Transverse colon (tissue), 4 donors: Measurements from ENCODE around the gene ANAPC13. TPM values are rescaled to one million over a fixed set of nuclear protein-coding genes. Genes with fewer than 3 reads are reported as not detected.

Experiments
- DNase-seq: peaks from one replicate; pipeline ENCODE4 v3.0.0-alpha.2; 2019
- H3K27ac ChIP-seq, 4 donors: fragments of 200-600 bp; sonication (generic); 2 replicates each; pipeline ENCODE4 v1.5.1; 2016 to 2018; ENCODE audit warnings: inconsistent platforms in 4 of 4
- H3K27me3 ChIP-seq: fragments of 200-600 bp; sonication (generic); 2 replicates; pipeline ENCODE4 v1.5.1; 2017; ENCODE audit warnings: inconsistent platforms
- H3K36me3 ChIP-seq, 4 donors: fragments of 200-600 bp; sonication (generic); 2 replicates each; pipeline ENCODE4 v1.5.1; 2017 to 2019; ENCODE audit warnings: inconsistent platforms in 4 of 4
- H3K4me1 ChIP-seq, 4 donors: fragments of 200-600 bp; sonication (generic); 2 replicates each; pipeline ENCODE4 v1.5.1; 2017 to 2020; ENCODE audit warnings: inconsistent platforms in 4 of 4
- H3K4me3 ChIP-seq, 4 donors: fragments of 200-600 bp; sonication (generic); 1 replicate in 1 of 4; 2 replicates in 3 of 4; pipeline versions ENCODE4 v1.5.1 to v1.6.1; 2017 to 2019; ENCODE audit warnings: inconsistent platforms in 4 of 4
- H3K9me3 ChIP-seq, 2 donors: fragments of 200-600 bp; sonication (generic); 2 replicates each; pipeline ENCODE4 v1.5.1; 2017 to 2019; ENCODE audit warnings: inconsistent platforms in 2 of 2
- CTCF ChIP-seq, 5 experiments: fragments of 200-600 bp in 3 of 5; fragments of 450-650 bp in 2 of 5; sonication (generic) in 3 of 5; IDR thresholded peaks; 1 replicate in 2 of 5; 2 replicates in 3 of 5; pipeline ENCODE4 v1.5.1; 2016 to 2017; ENCODE audit warnings: antibody characterized with exemption in 5 of 5, inconsistent platforms in 3 of 5, mild to moderate bottlenecking in 2 of 5, moderate library complexity in 1 of 5
- EP300 ChIP-seq: sonication (generic); formaldehyde crosslinking; IDR thresholded peaks from one replicate; pipeline ENCODE4 v1.6.1; 2017; ENCODE audit warnings: antibody characterized with exemption, low read depth
- POLR2A ChIP-seq: fragments of 450-650 bp; IDR thresholded peaks from one replicate; pipeline ENCODE4 v1.6.1; 2016; ENCODE audit warnings: antibody characterized with exemption, mild to moderate bottlenecking, moderate library complexity
- POLR2AphosphoS5 ChIP-seq, 3 donors: sonication (generic); formaldehyde crosslinking; IDR thresholded peaks; one replicate each; pipeline ENCODE4 v1.6.1; 2016; ENCODE audit warnings: antibody characterized with exemption in 3 of 3
- WGBS, 2 donors: methylation state at CpG; one replicate each; pipeline ENCODE4 v1.1.5; 2018; ENCODE audit warnings: low coverage in 1 of 2; 5-methylcytosine and 5-hydroxymethylcytosine counted together
- in situ Hi-C, 4 donors: fragments of 200-750 bp; cut with MboI; loops; one replicate each; pipeline versions ENCODE4 v1.15.0 to v1.15.1; 2017; ENCODE audit warnings: low sequenced_read_pairs in 3 of 4, low pct_ligation_motif_present in 1 of 4, low pct_unique_long_range_greater_than_20kb in 1 of 4
- intact Hi-C: fragments of 100-400 bp; cut with DNase I; formaldehyde crosslinking; loops from one replicate; pipeline ENCODE4 v1.15.1; 2023; ENCODE audit warnings: low total_unique reads
- total RNA-seq, 4 donors: library from RNA; depleted of rRNA; stranded (reverse); fragments of >200 nt; gene quantifications; one replicate each; pipeline ENCODE4 v1.1.0, GENCODE V29; 2016

ANAPC13 gene
- total RNA-seq, 4 donors from 2014 or later = 5.6 to 81.0 (median 29.3) TPM

DNA sequence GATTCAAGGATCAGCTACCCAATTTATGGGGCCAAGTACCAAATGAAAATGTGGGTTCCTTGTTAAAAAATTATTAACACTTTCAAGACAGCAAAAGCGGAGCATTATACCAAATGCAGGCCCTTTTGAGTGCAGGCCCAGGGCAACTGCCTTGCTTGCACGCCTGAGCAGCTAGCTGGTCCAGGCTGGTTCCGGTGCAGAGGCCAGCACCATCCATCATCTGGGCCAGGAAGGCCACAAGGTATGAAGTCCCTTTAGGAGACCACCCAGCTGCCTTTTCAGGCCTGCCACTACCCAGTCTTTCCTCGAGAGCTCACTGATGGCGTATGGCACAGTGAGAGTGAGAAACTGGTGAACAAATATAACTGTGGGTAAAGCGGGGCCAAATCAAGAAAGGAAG lies 13.0 kb downstream of the ANAPC13 start:
- no peak overlapping the region for H3K27ac ChIP-seq
- no peak for DNase-seq
- in situ Hi-C loops (loop anchor here (5.0 to 25.0 kb wide), 7 partner anchors 98 to 268 kb away; partner anchors contain the start of gene AMOTL2 (in 1 of the 4)), intact Hi-C loops (loop anchor here (10.0 kb wide), 1 partner anchor 98 kb away; the partner anchor contains the start of gene AMOTL2)
- H3K27me3 ChIP-seq = no peaks in the 10 kb centered on the region
- H3K36me3 ChIP-seq = peaks cover 0 to 5% (median 1%) of the 10 kb centered on the region in 4 donors
- TF ChIP-seq CTCF (IDR thresholded peaks at IDR 0.05) (no peak), EP300 (no peak), POLR2AphosphoS5 (IDR thresholded peaks at IDR 0.05) (no peak), POLR2A (no peak)
- peaks cover 0 to 3% (median 0%) of the 10 kb centered on the region in 4 donors for H3K4me1 ChIP-seq
- 99 to 100% methylated on average over 3 to 6 of the region's 6 CpGs for WGBS, 2 donors
- no peaks in the 10 kb centered on the region for H3K9me3 ChIP-seq
- H3K4me3 ChIP-seq = no peak overlapping the region

- Histone ChIP-seq H3K4me1 (peaks cover 0 to 3% (median 0%) of the 10 kb centered on the region in 4 donors), H3K9me3 (no peaks in the 10 kb centered on the region), H3K36me3 (no peaks in the 10 kb centered on the region), H3K27me3 (no peaks in the 10 kb centered on the region), H3K4me3 (no peak overlapping the region), H3K27ac (no peak overlapping the region)
- TF ChIP-seq CTCF (IDR thresholded peaks at IDR 0.05) (no peak), POLR2AphosphoS5 (IDR thresholded peaks at IDR 0.05) (no peak), EP300 (no peak), POLR2A (no peak)
- intact Hi-C loops = loop anchor here (10.0 kb wide), 1 partner anchor 97 kb away; the partner anchor contains the start of gene AMOTL2
- DNase-seq = no peak
- WGBS, 2 donors = 84 to 88% methylated on average over 5 to 8 of the region's 8 CpGs
- in situ Hi-C loops = loop anchor here (5.0 to 25.0 kb wide), 7 partner anchors 97 to 267 kb away; partner anchors contain the start of gene AMOTL2 (in 1 of the 4)
Observed at GRCh38 chr3:134471521-134472193, 14.1 kb downstream of the ANAPC13 start.

DNA sequence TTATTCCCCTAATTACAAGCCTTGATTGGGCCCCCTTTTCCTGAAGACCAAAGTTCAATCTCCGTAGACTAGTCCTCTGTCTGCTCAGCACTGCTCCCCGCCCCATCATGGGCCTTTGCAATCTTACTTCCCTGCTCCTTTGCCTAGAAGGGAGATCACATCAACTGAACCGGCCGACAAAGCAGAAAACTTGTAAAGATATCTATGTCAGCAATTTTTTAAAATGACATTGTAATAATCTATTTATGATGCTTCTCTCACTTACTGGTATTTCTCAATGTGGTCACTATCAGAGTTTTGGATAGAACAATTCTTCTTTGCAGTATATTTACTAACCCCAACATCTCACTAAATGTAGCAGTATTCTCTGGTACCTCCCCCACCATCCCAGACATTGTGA lies 17.3 kb downstream of the ANAPC13 start:
- H3K36me3 ChIP-seq = no peaks in the 10 kb centered on the region
- H3K4me3 ChIP-seq = no peak overlapping the region
- no peak for DNase-seq
- 83 to 87% methylated on average over 4 of the region's 4 CpGs for WGBS, 2 donors
- intact Hi-C loops = no loop called here
- no peak overlapping the region for H3K27ac ChIP-seq
- peaks cover 0 to 8% (median 2%) of the 10 kb centered on the region in 4 donors for H3K4me1 ChIP-seq
- TF ChIP-seq POLR2AphosphoS5 (IDR thresholded peaks at IDR 0.05) (no peak), CTCF (IDR thresholded peaks at IDR 0.05) (no peak), EP300 (no peak), POLR2A (no peak)
- H3K27me3 ChIP-seq = no peaks in the 10 kb centered on the region
- no peaks in the 10 kb centered on the region for H3K9me3 ChIP-seq
- in situ Hi-C loops = loop anchor here in 1 of 4 donors (10.0 to 25.0 kb wide), 2 partner anchors 94 to 256 kb away; partner anchors contain the start of gene AMOTL2

DNA sequence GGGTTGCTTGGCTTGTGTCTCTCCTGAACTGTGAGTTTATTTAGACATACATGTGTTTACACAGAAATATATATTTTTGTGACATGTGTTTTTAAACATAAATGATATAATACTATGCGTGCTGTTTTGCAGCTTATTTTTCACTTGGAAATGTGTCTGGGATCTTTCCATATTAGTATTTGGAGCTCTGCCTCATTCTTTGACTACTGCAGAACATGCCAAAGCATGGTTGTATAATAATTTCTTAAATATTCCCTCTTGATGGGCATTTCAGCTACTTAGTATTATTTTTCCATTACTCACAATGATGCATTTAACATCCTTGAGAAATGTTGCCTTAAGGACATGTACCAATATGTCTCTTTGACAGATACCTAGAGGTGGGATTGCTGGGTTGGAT lies 19.5 kb downstream of the ANAPC13 start:
- H3K4me1 ChIP-seq = peaks cover 4 to 23% (median 6%) of the 10 kb centered on the region in 4 donors
- TF ChIP-seq CTCF (IDR thresholded peaks at IDR 0.05) = no peak
- TF ChIP-seq POLR2AphosphoS5 (IDR thresholded peaks at IDR 0.05) = no peak
- no peak for TF ChIP-seq EP300
- no peak for TF ChIP-seq POLR2A
- no peaks in the 10 kb centered on the region for H3K9me3 ChIP-seq
- no peaks in the 10 kb centered on the region for H3K36me3 ChIP-seq
- WGBS, 2 donors = 69 to 88% methylated on average over 1 of the region's 1 CpG
- no peak overlapping the region for H3K4me3 ChIP-seq
- no peak for DNase-seq
- intact Hi-C loops (no loop called here), in situ Hi-C loops (loop anchor here in 1 of 4 donors (10.0 to 25.0 kb wide), 2 partner anchors 92 to 254 kb away; partner anchors contain the start of gene AMOTL2)
- H3K27ac ChIP-seq = peak overlapping the region in 1 of 4 donors; percentile 4
- no peaks in the 10 kb centered on the region for H3K27me3 ChIP-seq
